Measurements from ENCODE around the gene USF2. TPM values are rescaled to one million over a fixed set of nuclear protein-coding genes. Genes with fewer than 3 reads are reported as not detected.

The USF2 gene
- total and polyA plus RNA-seq, 12 donors, result 125 to 185 (median 151) TPM

DNA sequence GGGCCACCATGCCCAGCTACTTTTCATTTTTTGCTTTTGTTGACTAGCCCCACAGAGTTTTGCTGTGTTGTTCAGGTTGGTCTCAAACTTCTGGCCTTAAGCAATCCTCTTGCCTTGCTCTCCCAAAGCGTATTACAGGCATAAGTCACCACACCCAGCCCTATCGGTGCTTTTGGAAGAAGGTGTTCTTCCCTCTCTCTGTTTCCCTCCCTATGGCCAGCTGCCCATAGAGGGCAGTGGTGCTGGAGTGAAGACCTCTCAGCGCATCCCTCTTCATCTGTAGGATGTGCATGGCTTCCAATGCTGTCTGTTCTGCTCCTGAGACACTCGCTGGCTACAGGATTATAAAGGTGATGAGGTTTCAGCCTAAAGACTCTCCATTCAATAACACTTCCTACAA lies 58.9 kb downstream of the USF2 start:
- 63 to 66% methylated on average over 4 of the region's 4 CpGs for WGBS, 2 donors
- Histone ChIP-seq H3K4me3 (no peak overlapping the region), H3K27me3 (peaks cover 0 to 38% (median 20%) of the 10 kb centered on the region in 7 donors), H3K36me3 (no peaks in the 10 kb centered on the region), H3K9me3 (no peaks in the 10 kb centered on the region), H3K27ac (no peak overlapping the region), H3K4me1 (peaks cover 0 to 10% (median 0%) of the 10 kb centered on the region in 9 donors)
- TF ChIP-seq, protein P1, sequence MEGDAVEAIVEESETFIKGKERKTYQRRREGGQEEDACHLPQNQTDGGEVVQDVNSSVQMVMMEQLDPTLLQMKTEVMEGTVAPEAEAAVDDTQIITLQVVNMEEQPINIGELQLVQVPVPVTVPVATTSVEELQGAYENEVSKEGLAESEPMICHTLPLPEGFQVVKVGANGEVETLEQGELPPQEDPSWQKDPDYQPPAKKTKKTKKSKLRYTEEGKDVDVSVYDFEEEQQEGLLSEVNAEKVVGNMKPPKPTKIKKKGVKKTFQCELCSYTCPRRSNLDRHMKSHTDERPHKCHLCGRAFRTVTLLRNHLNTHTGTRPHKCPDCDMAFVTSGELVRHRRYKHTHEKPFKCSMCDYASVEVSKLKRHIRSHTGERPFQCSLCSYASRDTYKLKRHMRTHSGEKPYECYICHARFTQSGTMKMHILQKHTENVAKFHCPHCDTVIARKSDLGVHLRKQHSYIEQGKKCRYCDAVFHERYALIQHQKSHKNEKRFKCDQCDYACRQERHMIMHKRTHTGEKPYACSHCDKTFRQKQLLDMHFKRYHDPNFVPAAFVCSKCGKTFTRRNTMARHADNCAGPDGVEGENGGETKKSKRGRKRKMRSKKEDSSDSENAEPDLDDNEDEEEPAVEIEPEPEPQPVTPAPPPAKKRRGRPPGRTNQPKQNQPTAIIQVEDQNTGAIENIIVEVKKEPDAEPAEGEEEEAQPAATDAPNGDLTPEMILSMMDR (IDR thresholded peaks at IDR 0.05), result peak in 1 of 9 donors; percentile 22
- intact Hi-C loops (cut with DNase I), result no loop called here
- ATAC-seq, result no peak
- no peak for DNase-seq

DNA sequence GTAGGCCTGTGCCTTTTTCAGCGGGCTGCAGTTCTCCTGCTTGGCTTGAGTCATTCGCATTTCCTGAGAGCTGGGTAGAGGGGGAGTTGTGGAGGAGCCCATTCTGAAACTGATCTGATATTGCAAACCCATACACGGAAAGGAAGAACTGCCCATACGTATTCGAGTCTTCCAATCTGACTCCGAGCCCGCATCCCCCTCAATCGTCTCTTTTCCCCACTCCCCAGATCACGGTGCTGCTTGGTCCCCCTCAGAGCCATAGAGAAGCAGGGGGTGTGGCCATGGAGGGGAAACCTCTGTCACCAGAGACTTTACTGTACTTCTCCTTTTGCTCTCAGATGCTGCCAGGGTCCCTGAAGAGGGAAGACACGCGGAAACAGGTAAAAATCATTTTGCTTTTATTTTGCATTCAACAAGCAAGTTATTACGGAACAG lies 60.1 kb downstream of the USF2 start, which contains the start of gene CD22:
CD22 (plus strand) TSS at position 337 of the 435 bp plus-strand sequence. CDS start 2,854 bp downstream, outside the sequence.
- TF ChIP-seq, protein P1 (IDR thresholded peaks at IDR 0.05), result no peak
- no peak for DNase-seq
- peaks cover 0 to 50% (median 32%) of the 10 kb centered on the region in 7 donors for H3K27me3 ChIP-seq

DNA sequence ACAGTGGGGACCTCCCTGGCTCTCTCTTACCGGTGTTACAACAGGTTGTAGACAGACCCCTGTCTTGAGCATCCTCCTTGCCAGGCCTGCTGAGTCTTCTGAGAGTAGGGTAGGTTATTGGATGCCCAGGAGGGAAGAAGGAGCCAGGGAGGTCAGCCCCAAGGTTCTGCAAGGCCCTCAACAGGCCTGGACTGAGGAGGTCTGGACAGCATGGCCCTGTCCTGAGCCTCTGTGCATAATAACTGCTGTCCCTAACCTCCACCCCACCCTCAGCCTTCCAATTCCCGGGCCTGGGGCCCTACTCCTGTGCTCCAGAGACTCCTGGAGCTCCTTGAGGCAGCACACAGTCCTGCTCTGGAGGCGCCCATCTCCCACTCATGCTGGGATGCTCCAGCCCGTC lies 60.6 kb downstream of the USF2 start:
- TF ChIP-seq, protein P1 (IDR thresholded peaks at IDR 0.05), result no peak
- ATAC-seq, result no peak
- Histone ChIP-seq H3K4me3 (no peak overlapping the region), H3K27me3 (peaks cover 0 to 54% (median 37%) of the 10 kb centered on the region in 7 donors), H3K4me1 (peaks cover 0 to 6% (median 0%) of the 10 kb centered on the region in 9 donors), H3K36me3 (no peaks in the 10 kb centered on the region), H3K27ac (no peak overlapping the region), H3K9me3 (no peaks in the 10 kb centered on the region)
- WGBS, 2 donors, result 82 to 85% methylated on average over 4 of the region's 4 CpGs
- no peak for DNase-seq
- intact Hi-C loops (cut with DNase I), result no loop called here

More for the DNA sequence above, 60.1 kb downstream of the USF2 start, which contains the start of gene CD22:
- H3K4me3 ChIP-seq, result no peak within 1 kb of the TSS
- no peaks in the 10 kb centered on the region for H3K9me3 ChIP-seq
- no peak within 1 kb of the TSS for H3K27ac ChIP-seq
- intact Hi-C loops (cut with DNase I), result no loop called here
- H3K4me1 ChIP-seq, result peaks cover 0 to 10% (median 0%) of the 10 kb centered on the region in 9 donors
- no peaks in the 10 kb centered on the region for H3K36me3 ChIP-seq
- WGBS, 2 donors, result 74 to 79% methylated on average over 12 of the region's 12 CpGs
- no peak for ATAC-seq

Other genes starting within 250 kb of the USF2 start
- gene SCN1B, start 238.5 kb upstream of the USF2 start, total RNA-seq, result 10 to 100 TPM; 33.1 to 70.5 (median 41.5) TPM
- 10 to 100 TPM; 24.5 to 60.5 TPM for gene SCN1B, start 238.5 kb upstream of the USF2 start, polyA plus RNA-seq
- gene HPN, start 227.2 kb upstream of the USF2 start, total RNA-seq, result 10 to 100 TPM in 1 of 10 donors, 1 to 10 TPM in 9; 2.8 to 13.1 (median 4.8) TPM
- 1 to 10 TPM; 1.4 to 3.5 TPM for gene HPN, start 227.2 kb upstream of the USF2 start, polyA plus RNA-seq
- gene FXYD3, start 153.1 kb upstream of the USF2 start, total RNA-seq, result 1 to 10 TPM in 3 of 10 donors, under 1 TPM in 4, not detected in 3; 0.51 to 2.1 (median 0.74) TPM
- 1 to 10 TPM in 1 of 2 donors, under 1 TPM in 1; 0.78 to 2.7 TPM for gene FXYD3, start 153.1 kb upstream of the USF2 start, polyA plus RNA-seq
- 10 to 100 TPM in 2 of 10 donors, 1 to 10 TPM in 8; 4.3 to 12.5 (median 7.5) TPM for gene LGI4, start 133.9 kb upstream of the USF2 start, total RNA-seq
- gene LGI4, start 133.9 kb upstream of the USF2 start, polyA plus RNA-seq, result 10 to 100 TPM in 1 of 2 donors, 1 to 10 TPM in 1; 8.9 to 30.0 TPM
- gene FXYD1, start 130.1 kb upstream of the USF2 start, total RNA-seq, result 100 to 1,000 TPM; 451 to 819 (median 578) TPM
- gene FXYD1, start 130.1 kb upstream of the USF2 start, polyA plus RNA-seq, result 100 to 1,000 TPM; 251 to 605 TPM
- gene FXYD7, start 125.7 kb upstream of the USF2 start, total RNA-seq, result under 1 TPM in 3 of 10 donors, not detected in 7; 0.28 to 0.37 (median 0.30) TPM
- gene FXYD7, start 125.7 kb upstream of the USF2 start, polyA plus RNA-seq, result under 1 TPM in 1 of 2 donors, not detected in 1; 0.10 TPM
- gene FXYD5, start 114.2 kb upstream of the USF2 start, total RNA-seq, result 10 to 100 TPM; 13.9 to 36.6 (median 18.1) TPM
- gene FXYD5, start 114.2 kb upstream of the USF2 start, polyA plus RNA-seq, result 10 to 100 TPM; 48.3 to 67.4 TPM
- under 1 TPM in 1 of 10 donors, not detected in 9; 0.48 TPM for gene FAM187B, start 40.2 kb upstream of the USF2 start, total RNA-seq
- gene FAM187B, start 40.2 kb upstream of the USF2 start, polyA plus RNA-seq, result not detected
- 1 to 10 TPM; 3.2 to 8.7 (median 5.2) TPM for gene LSR, start 20.0 kb upstream of the USF2 start, total RNA-seq
- gene LSR, start 20.0 kb upstream of the USF2 start, polyA plus RNA-seq, result 10 to 100 TPM; 10.2 to 10.4 TPM
- gene HAMP, start 13.6 kb downstream of the USF2 start, total RNA-seq, result 1 to 10 TPM in 1 of 10 donors, under 1 TPM in 1, not detected in 8; 0.44 to 3.9 TPM
- 10 to 100 TPM in 1 of 2 donors, not detected in 1; 13.7 TPM for gene HAMP, start 13.6 kb downstream of the USF2 start, polyA plus RNA-seq
- gene MAG, start 23.2 kb downstream of the USF2 start, total RNA-seq, result under 1 TPM in 1 of 10 donors, not detected in 9; 0.39 TPM
- under 1 TPM in 1 of 2 donors, not detected in 1; 0.04 TPM for gene MAG, start 23.2 kb downstream of the USF2 start, polyA plus RNA-seq
- gene CD22, start 60.2 kb downstream of the USF2 start, total RNA-seq, result 1 to 10 TPM in 1 of 10 donors, under 1 TPM in 7, not detected in 2; 0.22 to 1.6 (median 0.49) TPM
- gene CD22, start 60.2 kb downstream of the USF2 start, polyA plus RNA-seq, result under 1 TPM; 0.07 to 0.12 TPM
- gene FFAR1, start 78.9 kb downstream of the USF2 start, total RNA-seq, result not detected
- not detected for gene FFAR1, start 78.9 kb downstream of the USF2 start, polyA plus RNA-seq
- under 1 TPM in 2 of 10 donors, not detected in 8; 0.40 to 0.49 TPM for gene FFAR3, start 89.5 kb downstream of the USF2 start, total RNA-seq
- gene FFAR3, start 89.5 kb downstream of the USF2 start, polyA plus RNA-seq, result under 1 TPM in 1 of 2 donors, not detected in 1; 0.09 TPM
- gene GPR42, start 102.1 kb downstream of the USF2 start, total RNA-seq, result not detected
- not detected for gene GPR42, start 102.1 kb downstream of the USF2 start, polyA plus RNA-seq
- 1 to 10 TPM in 1 of 10 donors, under 1 TPM in 8, not detected in 1; 0.17 to 1.4 (median 0.54) TPM for gene FFAR2, start 179.3 kb downstream of the USF2 start, total RNA-seq
- gene FFAR2, start 179.3 kb downstream of the USF2 start, polyA plus RNA-seq, result under 1 TPM; 0.10 to 0.15 TPM
- gene KRTDAP, start 221.5 kb downstream of the USF2 start, total RNA-seq, result not detected
- not detected for gene KRTDAP, start 221.5 kb downstream of the USF2 start, polyA plus RNA-seq
- gene DMKN, start 244.7 kb downstream of the USF2 start, total RNA-seq, result 10 to 100 TPM in 3 of 10 donors, 1 to 10 TPM in 7; 2.0 to 15.7 (median 7.6) TPM
- gene DMKN, start 244.7 kb downstream of the USF2 start, polyA plus RNA-seq, result 10 to 100 TPM in 1 of 2 donors, 1 to 10 TPM in 1; 7.8 to 32.2 TPM